MM.1S (cell line): ENCODE data around the gene IFI30.

Experiments
- CTCF ChIP-seq: fragments of 300-600 bp; sonication (generic); IDR thresholded peaks from 2 replicates; pipeline ENCODE4 v1.5.1; 2016; ENCODE audit warnings: antibody characterized with exemption, low read length, mixed read lengths
- EZH2phosphoT487 ChIP-seq: fragments of 300-600 bp; sonication (generic); IDR thresholded peaks from 2 replicates; pipeline ENCODE4 v1.6.1; 2018; ENCODE audit warnings: antibody characterized with exemption, low read length

- no peak for TF ChIP-seq CTCF
- no peak for TF ChIP-seq EZH2phosphoT487
Observed at GRCh38 chr19:18203408-18203862, 29.8 kb downstream of the IFI30 start.
